ENCODE data around the gene PRKCB.

GRCh38 chr16:23895052-23895451 lies 59.3 kb downstream of the PRKCB start:
- TF ChIP-seq POLR2AphosphoS5 (IDR thresholded peaks at IDR 0.05; ENCODE audit: low read depth, low read length) (no peak), SIN3A (IDR thresholded peaks at IDR 0.05; ENCODE audit: borderline replicate concordance, insufficient read depth, low read length) (no peak)

Data from PFSK-1 (cell line).